Panc1 (cell line): Measurements from ENCODE around the gene NOS1AP. TPM values are rescaled to one million over a fixed set of nuclear protein-coding genes. Genes with fewer than 3 reads are reported as not detected.

ENCODE experiments used
- ATAC-seq: fragments of 200-7000 bp; cut with Tn5 transposase; 2 replicates; pipeline ENCODE4 v1.9.1; 2020; ENCODE audit warnings: mild to moderate bottlenecking, moderate library complexity
- BruUV-seq: library from RNA; stranded (reverse); fragments of 400-500 nt; replicated peaks from 2 replicates; lab custom pipeline; 2021; lab: Mats Ljungman, UMichigan
- CTCF ChIA-PET: fragments of 300-600 bp; sonication (Branson Sonifier 250); formaldehyde crosslinking; loops from one replicate; lab custom pipeline; 2022; ENCODE audit warnings: antibody characterized with exemption; lab: Charles Lee
- POLR2A ChIA-PET: fragments of 300-600 bp; sonication (Branson Sonifier 250); formaldehyde crosslinking; loops from one replicate; lab custom pipeline; 2022; ENCODE audit warnings: antibody characterized with exemption; lab: Charles Lee
- DNase-seq: peaks from one replicate; pipeline ENCODE4 v3.0.0-alpha.2; 2010; ENCODE audit warnings: low read depth, low spot score
- H3K27ac ChIP-seq: 2 replicates; pipeline ENCODE4 v1.5.1; 2011; ENCODE audit warnings: mild to moderate bottlenecking, low read length, inconsistent platforms
- H3K27me3 ChIP-seq: fragments of 200-500 bp; sonication (Bioruptor generic); 2 replicates; pipeline ENCODE4 v1.6.0; 2014; ENCODE audit warnings: low read length, inconsistent platforms; ENCODE audit not compliant: control insufficient read depth, insufficient read depth
- H3K36me3 ChIP-seq: fragments of 200-500 bp; sonication (Bioruptor generic); 2 replicates; pipeline ENCODE4 v1.5.1; 2014; ENCODE audit warnings: inconsistent platforms, mild to moderate bottlenecking, low read length, moderate library complexity; ENCODE audit not compliant: control insufficient read depth, insufficient read depth
- H3K4me1 ChIP-seq: 2 replicates; pipeline ENCODE4 v1.5.1; 2011; ENCODE audit warnings: inconsistent platforms, mild to moderate bottlenecking, low read length, moderate library complexity; ENCODE audit not compliant: control insufficient read depth, insufficient read depth
- H3K4me3 ChIP-seq, 2 experiments: 2 replicates each; pipeline ENCODE4 v1.5.1; 2011 to 2012; ENCODE audit warnings: low read depth in 2 of 2, low read length in 2 of 2, mild to moderate bottlenecking in 2 of 2, inconsistent platforms in 1 of 2, moderate library complexity in 1 of 2
- H3K9me3 ChIP-seq: fragments of 200-500 bp; sonication (Bioruptor generic); 2 replicates; pipeline ENCODE4 v1.5.1; 2014; ENCODE audit warnings: low read depth, mild to moderate bottlenecking, inconsistent platforms, low read length, moderate library complexity; ENCODE audit not compliant: control insufficient read depth, insufficient read depth
- POLR2AphosphoS5 ChIP-seq: IDR thresholded peaks from 2 replicates; pipeline ENCODE4 v1.6.1; 2012; ENCODE audit warnings: mild to moderate bottlenecking, low read depth, low read length, moderate library complexity
- REST ChIP-seq, 2 experiments: IDR thresholded peaks; 2 replicates each; pipeline ENCODE4 v1.6.1; 2011 to 2012; ENCODE audit warnings: low read depth in 2 of 2, control low read depth in 1 of 2, low read length in 1 of 2, mild to moderate bottlenecking in 1 of 2, moderate library complexity in 1 of 2; ENCODE audit not compliant: insufficient read depth in 1 of 2
- TCF7L2 ChIP-seq: IDR thresholded peaks from 2 replicates; pipeline ENCODE4 v1.6.1; 2011; ENCODE audit warnings: mild to moderate bottlenecking, low read depth, low read length, inconsistent platforms
- in situ Hi-C: cut with HindIII; loops from 2 replicates; pipeline ENCODE4 v1.10.0; 2016; ENCODE audit warnings: low sequenced_read_pairs, low pct_unique_long_range_greater_than_20kb
- intact Hi-C: fragments of 100-400 bp; cut with micrococcal nuclease; formaldehyde crosslinking; loops from one replicate; pipeline ENCODE4 v1.10.0; 2022; ENCODE audit not compliant: unreplicated experiment
- total RNA-seq: library from RNA; stranded (reverse); gene quantifications from one replicate; pipeline ENCODE4 v1.2.1, GENCODE V29; 2021; ENCODE audit not compliant: unreplicated experiment
- TF ChIP-seq, protein P1 (sequence below): fragments of 450-650 bp; IDR thresholded peaks from 2 replicates; pipeline ENCODE4 v1.5.1; 2017; ENCODE audit warnings: mild to moderate bottlenecking

Gene NOS1AP
- total RNA-seq, 1 experiment from 2014 or later = 27.9 TPM

DNA sequence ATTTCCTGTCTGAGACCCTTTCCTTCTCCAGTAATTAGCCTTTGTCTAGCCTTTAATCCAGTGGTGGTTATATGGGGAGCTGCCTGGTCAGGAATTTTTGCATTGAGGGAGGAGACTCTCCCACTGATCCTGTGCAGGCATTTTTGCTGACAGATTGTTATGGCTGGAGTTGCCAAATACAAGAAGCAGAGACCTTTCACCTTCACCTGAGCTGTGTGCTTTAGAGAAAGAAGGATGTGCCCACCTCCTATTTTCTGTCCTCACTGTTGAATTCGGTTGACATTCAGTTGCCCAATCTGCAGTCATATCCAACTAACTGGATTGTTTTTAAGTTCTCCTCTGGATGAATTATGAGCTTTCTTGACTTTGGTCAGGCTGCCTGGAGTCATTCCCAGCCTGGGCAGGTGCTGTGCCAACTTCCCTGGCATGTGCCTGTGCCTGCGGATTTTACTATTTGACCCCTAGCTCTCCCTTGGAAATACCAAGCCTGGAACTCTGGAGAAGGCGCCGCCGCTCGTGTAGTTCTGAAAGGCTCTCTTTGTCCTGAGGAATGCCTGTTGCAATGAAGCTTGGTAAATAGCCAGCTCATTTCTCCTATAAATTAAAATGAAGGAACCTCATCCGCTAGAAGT lies 143.9 kb downstream of the NOS1AP start:
- POLR2A ChIA-PET = interaction anchor here (0.7 kb wide), 1 partner anchor 34 kb away, joined by 3 read pairs; no protein-coding TSS in a partner anchor
- no peak overlapping the region for H3K4me3 ChIP-seq
- H3K4me1 ChIP-seq = peaks cover 90% of the 10 kb centered on the region
- DNase-seq = no peak
- BruUV-seq = no TSS peak
- no peaks in the 10 kb centered on the region for H3K36me3 ChIP-seq
- CTCF ChIA-PET = interaction anchor here (0.7 to 1.0 kb wide), 2 partner anchors 63 to 143 kb away, joined by 3 read pairs; no protein-coding TSS in a partner anchor
- peak overlapping the region; percentile 98 for H3K27ac ChIP-seq
- intact Hi-C loops = no loop called here
- no peaks in the 10 kb centered on the region for H3K27me3 ChIP-seq
- in situ Hi-C loops = no loop called here
- no peaks in the 10 kb centered on the region for H3K9me3 ChIP-seq
- TF ChIP-seq POLR2AphosphoS5 (peak; percentile 72), REST (IDR thresholded peaks at IDR 0.05; ENCODE audit: insufficient read depth in 1 of 2, low read depth in 2 of 2, low read length in 1 of 2) (no peak), TCF7L2 (peak; percentile 80)
- peak; percentile 76 for ATAC-seq

DNA sequence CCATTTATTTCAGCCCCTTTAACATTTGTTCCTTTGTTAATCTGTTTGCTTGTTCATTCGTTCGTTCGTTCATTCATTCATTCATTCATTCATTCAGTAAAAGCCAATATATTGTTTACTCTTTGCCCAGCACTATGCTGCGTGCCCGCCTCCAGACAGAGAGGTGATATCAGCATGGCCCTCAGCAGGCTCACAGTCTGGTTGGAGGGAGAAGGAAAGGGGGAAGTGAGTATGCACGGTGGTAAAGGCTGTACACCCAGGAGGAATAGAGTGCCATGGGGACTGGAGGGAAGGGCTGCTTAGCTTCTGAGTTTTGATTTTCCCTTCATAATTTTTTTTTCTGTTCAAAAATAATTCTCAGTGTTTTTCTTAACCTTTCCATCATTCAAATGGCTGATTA lies 144.7 kb downstream of the NOS1AP start:
- peak; percentile 50; the same call in 1 of the 2 replicates for ATAC-seq
- TF ChIP-seq, protein P1, sequence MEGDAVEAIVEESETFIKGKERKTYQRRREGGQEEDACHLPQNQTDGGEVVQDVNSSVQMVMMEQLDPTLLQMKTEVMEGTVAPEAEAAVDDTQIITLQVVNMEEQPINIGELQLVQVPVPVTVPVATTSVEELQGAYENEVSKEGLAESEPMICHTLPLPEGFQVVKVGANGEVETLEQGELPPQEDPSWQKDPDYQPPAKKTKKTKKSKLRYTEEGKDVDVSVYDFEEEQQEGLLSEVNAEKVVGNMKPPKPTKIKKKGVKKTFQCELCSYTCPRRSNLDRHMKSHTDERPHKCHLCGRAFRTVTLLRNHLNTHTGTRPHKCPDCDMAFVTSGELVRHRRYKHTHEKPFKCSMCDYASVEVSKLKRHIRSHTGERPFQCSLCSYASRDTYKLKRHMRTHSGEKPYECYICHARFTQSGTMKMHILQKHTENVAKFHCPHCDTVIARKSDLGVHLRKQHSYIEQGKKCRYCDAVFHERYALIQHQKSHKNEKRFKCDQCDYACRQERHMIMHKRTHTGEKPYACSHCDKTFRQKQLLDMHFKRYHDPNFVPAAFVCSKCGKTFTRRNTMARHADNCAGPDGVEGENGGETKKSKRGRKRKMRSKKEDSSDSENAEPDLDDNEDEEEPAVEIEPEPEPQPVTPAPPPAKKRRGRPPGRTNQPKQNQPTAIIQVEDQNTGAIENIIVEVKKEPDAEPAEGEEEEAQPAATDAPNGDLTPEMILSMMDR = no peak
- no peak for TF ChIP-seq POLR2AphosphoS5
- TF ChIP-seq TCF7L2 = no peak
- no peak for TF ChIP-seq REST (IDR thresholded peaks at IDR 0.05; ENCODE audit: insufficient read depth in 1 of 2, low read depth in 2 of 2, low read length in 1 of 2)
- H3K27me3 ChIP-seq = no peaks in the 10 kb centered on the region
- intact Hi-C loops (no loop called here), in situ Hi-C loops (no loop called here)
- no peaks in the 10 kb centered on the region for H3K9me3 ChIP-seq
- H3K4me3 ChIP-seq = no peak overlapping the region
- BruUV-seq = no TSS peak
- ChIA-PET CTCF (no interaction called here), POLR2A (no interaction called here)
- H3K27ac ChIP-seq = peak overlapping the region; percentile 98
- H3K4me1 ChIP-seq = peaks cover 90% of the 10 kb centered on the region
- H3K36me3 ChIP-seq = no peaks in the 10 kb centered on the region
- no peak for DNase-seq
